IMR-90 (cell line): ENCODE data around the gene OR10H3. TPM values are rescaled to one million over a fixed set of nuclear protein-coding genes. Genes with fewer than 3 reads are reported as not detected.

Experiments
- ATAC-seq: fragments of 200-7000 bp; cut with Tn5 transposase; 2 replicates; pipeline ENCODE4 v1.9.1; 2020; ENCODE audit warnings: low read depth, mild to moderate bottlenecking, moderate library complexity
- BruUV-seq: library from RNA; stranded (reverse); fragments of 400-500 nt; replicated peaks from 2 replicates; lab custom pipeline; 2021; lab: Mats Ljungman, UMichigan
- CTCF ChIA-PET: fragments of 300-600 bp; formaldehyde crosslinking; extraction: SDS; loops from one replicate; lab custom pipeline; 2021; ENCODE audit warnings: antibody characterized with exemption; lab: Yijun Ruan, JAX
- POLR2A ChIA-PET: fragments of 300-600 bp; sonication (Branson Sonifier 250); formaldehyde crosslinking; loops from one replicate; lab custom pipeline; 2022; ENCODE audit warnings: antibody characterized with exemption; ENCODE audit not compliant: unreplicated experiment; lab: Charles Lee
- DNase-seq: peaks from one replicate; pipeline ENCODE4 v3.0.0; 2013
- H2AFZ ChIP-seq: replicated peaks from 2 replicates; pipeline ENCODE3; 2013; ENCODE audit warnings: low read length, mild to moderate bottlenecking; ENCODE audit not compliant: poor library complexity
- H2AK5ac ChIP-seq: 2 replicates; pipeline ENCODE4 v1.6.1; 2013; ENCODE audit warnings: low read depth, low read length, inconsistent platforms
- H2AK9ac ChIP-seq: replicated peaks from 2 replicates; pipeline ENCODE3; 2013; ENCODE audit warnings: mild to moderate bottlenecking, low read depth, low read length, moderate library complexity; ENCODE audit not compliant: poor library complexity
- H2BK120ac ChIP-seq: 2 replicates; pipeline ENCODE4 v1.6.1; 2013; ENCODE audit warnings: low read depth, low read length, inconsistent platforms
- H2BK15ac ChIP-seq: 3 replicates; pipeline ENCODE4 v1.6.1; 2013; ENCODE audit warnings: low read depth, low read length, inconsistent platforms
- H2BK20ac ChIP-seq: 2 replicates; pipeline ENCODE4 v1.6.1; 2013; ENCODE audit warnings: low read depth, mild to moderate bottlenecking, inconsistent platforms, low read length, moderate library complexity
- H2BK5ac ChIP-seq: 2 replicates; pipeline ENCODE4 v1.6.1; 2013; ENCODE audit warnings: mild to moderate bottlenecking, low read depth, low read length, inconsistent platforms; ENCODE audit not compliant: poor library complexity, severe bottlenecking
- H3K14ac ChIP-seq: replicated peaks from 2 replicates; pipeline ENCODE4 v1.6.1; 2013; ENCODE audit warnings: low read depth, low read length, inconsistent platforms
- H3K18ac ChIP-seq: 2 replicates; pipeline ENCODE4 v1.6.1; 2013; ENCODE audit warnings: low read depth, low read length, control low read depth
- H3K23ac ChIP-seq: 2 replicates; pipeline ENCODE4 v1.6.1; 2013; ENCODE audit warnings: low read depth, low read length, inconsistent platforms
- H3K27ac ChIP-seq: 2 replicates; pipeline ENCODE4 v1.5.1; 2013; ENCODE audit warnings: mild to moderate bottlenecking, control low read depth, low read length; ENCODE audit not compliant: insufficient read depth
- H3K27me3 ChIP-seq: 2 replicates; pipeline ENCODE4 v1.6.1; 2013; ENCODE audit warnings: low read length; ENCODE audit not compliant: control insufficient read depth, insufficient read depth
- H3K36me3 ChIP-seq: 2 replicates; pipeline ENCODE4 v1.6.1; 2013; ENCODE audit warnings: low read length, mixed read lengths; ENCODE audit not compliant: control insufficient read depth, insufficient read depth
- H3K4ac ChIP-seq: 2 replicates; pipeline ENCODE4 v1.6.1; 2013; ENCODE audit warnings: low read depth, low read length, inconsistent platforms
- H3K4me1 ChIP-seq: 2 replicates; pipeline ENCODE4 v1.6.1; 2013; ENCODE audit warnings: low read length, mixed read lengths; ENCODE audit not compliant: control insufficient read depth, insufficient read depth
- H3K4me2 ChIP-seq: 2 replicates; pipeline ENCODE4 v1.6.1; 2013; ENCODE audit warnings: low read depth, mild to moderate bottlenecking, control low read depth, low read length, moderate library complexity
- H3K4me3 ChIP-seq: 2 replicates; pipeline ENCODE4 v1.5.1; 2013; ENCODE audit warnings: low read depth, mild to moderate bottlenecking, control low read depth, low read length, moderate library complexity; ENCODE audit not compliant: insufficient read depth
- H3K56ac ChIP-seq: 2 replicates; pipeline ENCODE4 v1.6.1; 2013; ENCODE audit warnings: low read length, inconsistent platforms; ENCODE audit not compliant: insufficient read depth; ENCODE audit errors: extremely low read depth
- H3K79me1 ChIP-seq, 2 experiments: 2 replicates each; pipeline ENCODE4 v1.6.1; 2013; ENCODE audit warnings: low read length in 2 of 2, inconsistent platforms in 1 of 2, low read depth in 1 of 2
- H3K9ac ChIP-seq: 2 replicates; pipeline ENCODE4 v1.6.1; 2013; ENCODE audit warnings: low read depth, low read length, control low read depth
- H3K9me1 ChIP-seq: 2 replicates; pipeline ENCODE4 v1.6.1; 2013; ENCODE audit warnings: low read length, inconsistent platforms; ENCODE audit not compliant: insufficient read depth
- H3K9me3 ChIP-seq: 2 replicates; pipeline ENCODE4 v1.6.1; 2013; ENCODE audit warnings: low read length; ENCODE audit not compliant: control insufficient read depth, insufficient read depth
- H4K20me1 ChIP-seq: 2 replicates; pipeline ENCODE4 v1.6.1; 2013; ENCODE audit warnings: low read length, inconsistent platforms; ENCODE audit not compliant: insufficient read depth
- H4K5ac ChIP-seq: 2 replicates; pipeline ENCODE4 v1.6.1; 2013; ENCODE audit warnings: mild to moderate bottlenecking, low read depth, low read length, control low read depth
- H4K8ac ChIP-seq, 2 experiments: 2 replicates each; pipeline ENCODE4 v1.6.1; 2013; ENCODE audit warnings: low read depth in 2 of 2, low read length in 2 of 2, control low read depth in 1 of 2, inconsistent platforms in 1 of 2
- H4K91ac ChIP-seq: 2 replicates; pipeline ENCODE4 v1.6.1; 2013; ENCODE audit warnings: low read depth, low read length, inconsistent platforms; ENCODE audit not compliant: insufficient read depth
- BHLHE40 ChIP-seq: fragments of 150-350 bp; IDR thresholded peaks from 2 replicates; pipeline ENCODE4 v1.6.1; 2016; ENCODE audit warnings: mild to moderate bottlenecking, low read depth, low read length
- CEBPB ChIP-seq: IDR thresholded peaks from 2 replicates; pipeline ENCODE4 v1.6.1; 2012; ENCODE audit warnings: low read depth, low read length, improper control_type of control experiment
- CHD1 ChIP-seq: IDR thresholded peaks from 2 replicates; pipeline ENCODE4 v1.6.1; 2012; ENCODE audit warnings: low read depth, low read length, improper control_type of control experiment
- FOS ChIP-seq: fragments of 150-350 bp; IDR thresholded peaks from 2 replicates; pipeline ENCODE4 v1.6.1; 2016; ENCODE audit warnings: low read depth, low read length
- MAFK ChIP-seq: IDR thresholded peaks from 2 replicates; pipeline ENCODE4 v1.6.1; 2012; ENCODE audit warnings: low read depth, low read length, improper control_type of control experiment
- MAZ ChIP-seq: IDR thresholded peaks from 2 replicates; pipeline ENCODE4 v1.6.1; 2012; ENCODE audit warnings: low read depth, mild to moderate bottlenecking, low read length, improper control_type of control experiment, moderate library complexity, borderline replicate concordance
- MXI1 ChIP-seq: IDR thresholded peaks from 2 replicates; pipeline ENCODE4 v1.6.1; 2012; ENCODE audit warnings: low read depth, mild to moderate bottlenecking, low read length, moderate library complexity, borderline replicate concordance
- NFE2L2 ChIP-seq: fragments of 150-350 bp; IDR thresholded peaks from 2 replicates; pipeline ENCODE4 v1.6.1; 2016; ENCODE audit warnings: low read depth, mild to moderate bottlenecking, low read length
- POLR2A ChIP-seq: IDR thresholded peaks from 2 replicates; pipeline ENCODE4 v1.6.1; 2012; ENCODE audit warnings: mild to moderate bottlenecking, low read depth, low read length
- RAD21 ChIP-seq: IDR thresholded peaks from 2 replicates; pipeline ENCODE4 v1.6.1; 2012; ENCODE audit warnings: low read length, improper control_type of control experiment
- RCOR1 ChIP-seq: IDR thresholded peaks from 2 replicates; pipeline ENCODE4 v1.6.1; 2012; ENCODE audit warnings: mild to moderate bottlenecking, low read length, improper control_type of control experiment; ENCODE audit not compliant: insufficient replicate concordance
- RFX5 ChIP-seq: IDR thresholded peaks from 2 replicates; pipeline ENCODE4 v1.8.0; 2012; ENCODE audit warnings: low read depth, mild to moderate bottlenecking, low read length, moderate library complexity
- SMC3 ChIP-seq: fragments of 150-350 bp; IDR thresholded peaks from 2 replicates; pipeline ENCODE4 v1.6.1; 2016; ENCODE audit warnings: low read depth, mild to moderate bottlenecking, antibody characterized with exemption, low read length, moderate library complexity
- WGBS, 2 experiments: methylation state at CpG; one replicate each; pipeline versions ENCODE4 v1.1.5 to v1.1.7; 2013; ENCODE audit warnings: missing lambda C conversion rate in 2 of 2; ENCODE audit not compliant: insufficient read length in 1 of 2; ENCODE audit errors: extremely low coverage in 2 of 2; 5-methylcytosine and 5-hydroxymethylcytosine counted together
- dilution Hi-C: fragments of 300-500 bp; cut with HindIII; formaldehyde crosslinking; loops from one replicate; pipeline ENCODE4 v1.14.3; 2018; ENCODE audit warnings: low sequenced_read_pairs; ENCODE audit not compliant: unreplicated experiment
- in situ Hi-C: fragments of 300-500 bp; cut with MboI; formaldehyde crosslinking; loops from 3 replicates; pipeline ENCODE4 v1.14.3; 2019; ENCODE audit warnings: low sequenced_read_pairs, inconsistent platforms, mixed read lengths
- intact Hi-C: fragments of 100-400 bp; cut with micrococcal nuclease; formaldehyde crosslinking; loops from 2 replicates; pipeline ENCODE4 v1.10.0; 2022
- polyA plus RNA-seq, 3 experiments: library from polyadenylated mRNA; depleted of rRNA; stranded (reverse); fragments of >200 nt; gene quantifications; 2 replicates each; pipeline ENCODE4 v1.2.3, GENCODE V29; 2012; ENCODE audit warnings: low replicate concordance in 1 of 3
- total RNA-seq: library from RNA; depleted of rRNA; stranded (reverse); fragments of >200 nt; gene quantifications from 2 replicates; pipeline ENCODE4 v1.2.3, GENCODE V29; 2012
- TF ChIP-seq, protein P1 (sequence below): fragments of 150-350 bp; IDR thresholded peaks from 2 replicates; pipeline ENCODE4 v1.6.1; 2017; ENCODE audit warnings: mild to moderate bottlenecking, antibody characterized with exemption, low read length, low read depth
- TF ChIP-seq, protein P2 (sequence below): conservative IDR thresholded peaks from 2 replicates; pipeline ENCODE4 v1.5.1; 2012; ENCODE audit warnings: mild to moderate bottlenecking, low read depth, low read length, improper control_type of control experiment
- TF ChIP-seq, protein P3 (sequence below): fragments of 150-350 bp; IDR thresholded peaks from 2 replicates; pipeline ENCODE4 v1.6.1; 2016; ENCODE audit warnings: low read depth, mild to moderate bottlenecking, low read length, moderate library complexity, borderline replicate concordance

Gene OR10H3
- total and polyA plus RNA-seq, 2 of the 4 experiments (the other 2 are of a cell fraction), result not detected

DNA sequence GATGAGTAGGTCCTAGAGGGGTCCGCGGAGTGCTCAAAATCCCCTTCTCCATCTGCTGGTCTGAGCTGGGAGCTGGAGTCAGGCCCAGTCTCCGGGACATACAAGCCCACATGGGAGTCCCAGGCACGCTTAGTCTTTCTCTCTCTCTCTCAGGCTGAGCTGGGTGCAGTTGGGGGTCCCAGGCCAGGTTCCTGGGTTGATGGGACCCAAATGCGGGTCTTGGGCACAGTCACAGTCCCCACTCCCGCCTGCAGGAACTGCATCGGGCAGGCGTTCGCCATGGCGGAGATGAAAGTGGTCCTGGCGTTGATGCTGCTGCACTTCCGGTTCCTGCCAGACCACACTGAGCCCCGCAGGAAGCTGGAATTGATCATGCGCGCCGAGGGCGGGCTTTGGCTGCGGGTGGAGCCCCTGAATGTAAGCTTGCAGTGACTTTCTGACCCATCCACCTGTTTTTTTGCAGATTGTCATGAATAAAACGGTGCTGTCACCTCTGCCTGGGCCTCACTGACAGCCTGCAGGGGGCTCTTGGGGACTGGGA, 41.1 kb upstream of the OR10H3 start:
- ChIA-PET POLR2A (no interaction called here), CTCF (no interaction called here)
- Histone ChIP-seq H3K14ac (no peak overlapping the region), H3K56ac (no peak overlapping the region), H3K79me1 (no peaks in the 10 kb centered on the region), H2BK120ac (no peak overlapping the region), H4K8ac (no peak overlapping the region), H4K91ac (no peak overlapping the region), H3K27ac (no peak overlapping the region), H3K9me1 (no peaks in the 10 kb centered on the region), H3K36me3 (no peaks in the 10 kb centered on the region), H3K23ac (no peak overlapping the region), H3K4me2 (no peak overlapping the region), H2AK5ac (no peak overlapping the region), H2AFZ (no peak overlapping the region), H2BK5ac (no peak overlapping the region), H2AK9ac (no peak overlapping the region), H3K27me3 (no peaks in the 10 kb centered on the region), H3K4ac (no peak overlapping the region), H4K5ac (no peak overlapping the region), H3K4me3 (no peak overlapping the region), H3K4me1 (no peaks in the 10 kb centered on the region), H3K9ac (no peak overlapping the region), H2BK15ac (no peak overlapping the region), H4K20me1 (no peaks in the 10 kb centered on the region), H3K9me3 (peaks cover 17% of the 10 kb centered on the region), H3K18ac (no peak overlapping the region), H2BK20ac (no peak overlapping the region)
- TF ChIP-seq MAFK (no peak), RFX5 (no peak), FOS (no peak), CHD1 (no peak), RAD21 (no peak), POLR2A (no peak), MAZ (no peak), CEBPB (no peak), RCOR1 (no peak), BHLHE40 (no peak), SMC3 (no peak), NFE2L2 (no peak), MXI1 (no peak)
- TF ChIP-seq, protein P1, sequence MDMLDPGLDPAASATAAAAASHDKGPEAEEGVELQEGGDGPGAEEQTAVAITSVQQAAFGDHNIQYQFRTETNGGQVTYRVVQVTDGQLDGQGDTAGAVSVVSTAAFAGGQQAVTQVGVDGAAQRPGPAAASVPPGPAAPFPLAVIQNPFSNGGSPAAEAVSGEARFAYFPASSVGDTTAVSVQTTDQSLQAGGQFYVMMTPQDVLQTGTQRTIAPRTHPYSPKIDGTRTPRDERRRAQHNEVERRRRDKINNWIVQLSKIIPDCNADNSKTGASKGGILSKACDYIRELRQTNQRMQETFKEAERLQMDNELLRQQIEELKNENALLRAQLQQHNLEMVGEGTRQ, result no peak
- TF ChIP-seq, protein P2, sequence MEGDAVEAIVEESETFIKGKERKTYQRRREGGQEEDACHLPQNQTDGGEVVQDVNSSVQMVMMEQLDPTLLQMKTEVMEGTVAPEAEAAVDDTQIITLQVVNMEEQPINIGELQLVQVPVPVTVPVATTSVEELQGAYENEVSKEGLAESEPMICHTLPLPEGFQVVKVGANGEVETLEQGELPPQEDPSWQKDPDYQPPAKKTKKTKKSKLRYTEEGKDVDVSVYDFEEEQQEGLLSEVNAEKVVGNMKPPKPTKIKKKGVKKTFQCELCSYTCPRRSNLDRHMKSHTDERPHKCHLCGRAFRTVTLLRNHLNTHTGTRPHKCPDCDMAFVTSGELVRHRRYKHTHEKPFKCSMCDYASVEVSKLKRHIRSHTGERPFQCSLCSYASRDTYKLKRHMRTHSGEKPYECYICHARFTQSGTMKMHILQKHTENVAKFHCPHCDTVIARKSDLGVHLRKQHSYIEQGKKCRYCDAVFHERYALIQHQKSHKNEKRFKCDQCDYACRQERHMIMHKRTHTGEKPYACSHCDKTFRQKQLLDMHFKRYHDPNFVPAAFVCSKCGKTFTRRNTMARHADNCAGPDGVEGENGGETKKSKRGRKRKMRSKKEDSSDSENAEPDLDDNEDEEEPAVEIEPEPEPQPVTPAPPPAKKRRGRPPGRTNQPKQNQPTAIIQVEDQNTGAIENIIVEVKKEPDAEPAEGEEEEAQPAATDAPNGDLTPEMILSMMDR, result no peak
- TF ChIP-seq, protein P3, sequence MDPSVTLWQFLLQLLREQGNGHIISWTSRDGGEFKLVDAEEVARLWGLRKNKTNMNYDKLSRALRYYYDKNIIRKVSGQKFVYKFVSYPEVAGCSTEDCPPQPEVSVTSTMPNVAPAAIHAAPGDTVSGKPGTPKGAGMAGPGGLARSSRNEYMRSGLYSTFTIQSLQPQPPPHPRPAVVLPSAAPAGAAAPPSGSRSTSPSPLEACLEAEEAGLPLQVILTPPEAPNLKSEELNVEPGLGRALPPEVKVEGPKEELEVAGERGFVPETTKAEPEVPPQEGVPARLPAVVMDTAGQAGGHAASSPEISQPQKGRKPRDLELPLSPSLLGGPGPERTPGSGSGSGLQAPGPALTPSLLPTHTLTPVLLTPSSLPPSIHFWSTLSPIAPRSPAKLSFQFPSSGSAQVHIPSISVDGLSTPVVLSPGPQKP, result no peak
- BruUV-seq, result no TSS peak
- in situ Hi-C loops (no loop called here), dilution Hi-C loops (no loop called here), intact Hi-C loops (no loop called here)
- ATAC-seq, result no peak
- no peak for DNase-seq
- WGBS, 2 experiments, result 64% methylated on average over 12 of the region's 19 CpGs; no CpG with 5 or more reads in 1 of the 2 experiments
